Breast epithelium (tissue), 4 donors: ENCODE measurements around the gene CACNA1E. TPM values are rescaled to one million over a fixed set of nuclear protein-coding genes. Genes with fewer than 3 reads are reported as not detected.

ENCODE experiments used
- DNase-seq, 2 donors: peaks; one replicate each; pipeline ENCODE4 v3.0.0-alpha.2; 2019; ENCODE audit warnings: low spot score in 2 of 2
- H3K27ac ChIP-seq, 2 donors: fragments of 200-600 bp; sonication (generic) in 1 of 2; one replicate each; pipeline ENCODE4 v1.5.1; 2016 to 2019; ENCODE audit warnings: mild to moderate bottlenecking in 1 of 2
- H3K27me3 ChIP-seq, 2 donors: fragments of 200-600 bp; sonication (generic) in 1 of 2; one replicate each; pipeline versions ENCODE4 v1.5.1 to v1.6.0; 2017 to 2019; ENCODE audit warnings: control low read depth in 1 of 2, mild to moderate bottlenecking in 1 of 2
- H3K36me3 ChIP-seq: fragments of 200-600 bp; one replicate; pipeline ENCODE4 v1.5.1; 2019
- H3K4me1 ChIP-seq, 2 donors: fragments of 200-600 bp; sonication (generic); one replicate each; pipeline ENCODE4 v1.5.1; 2016 to 2019; ENCODE audit warnings: control low read depth in 1 of 2
- H3K4me3 ChIP-seq, 3 donors: fragments of 200-600 bp; sonication (generic); 1 replicate in 2 of 3; 2 replicates in 1 of 3; pipeline ENCODE4 v1.5.1; 2016 to 2019; ENCODE audit warnings: mild to moderate bottlenecking in 3 of 3, moderate library complexity in 2 of 3
- H3K9me3 ChIP-seq, 2 donors: fragments of 200-600 bp; sonication (generic) in 1 of 2; one replicate each; pipeline ENCODE4 v1.5.1; 2016 to 2019; ENCODE audit warnings: control low read depth in 1 of 2
- POLR2A ChIP-seq: fragments of 450-650 bp; IDR thresholded peaks from one replicate; pipeline ENCODE4 v1.6.1; 2016; ENCODE audit warnings: antibody characterized with exemption, mild to moderate bottlenecking, moderate library complexity
- POLR2AphosphoS5 ChIP-seq, 3 donors: sonication (generic); formaldehyde crosslinking; IDR thresholded peaks; one replicate each; pipeline ENCODE4 v1.6.1; 2017; ENCODE audit warnings: antibody characterized with exemption in 3 of 3
- intact Hi-C: fragments of 100-400 bp; cut with DNase I; formaldehyde crosslinking; loops from one replicate; pipeline ENCODE4 v1.15.1; 2023; ENCODE audit warnings: low total_unique reads
- total RNA-seq, 3 donors: library from RNA; depleted of rRNA; stranded (reverse); fragments of >200 nt; gene quantifications; one replicate each; pipeline ENCODE4 v1.1.0, GENCODE V29; 2016
- TF ChIP-seq, protein P1 (sequence below), 3 donors: fragments of 450-650 bp; IDR thresholded peaks; one replicate each; pipeline ENCODE4 v1.5.1; 2016 to 2017; ENCODE audit warnings: antibody characterized with exemption in 3 of 3, mild to moderate bottlenecking in 3 of 3, moderate library complexity in 3 of 3

The CACNA1E gene
- total RNA-seq, 3 donors from 2014 or later: under 0.01 TPM; not detected in 2

DNA sequence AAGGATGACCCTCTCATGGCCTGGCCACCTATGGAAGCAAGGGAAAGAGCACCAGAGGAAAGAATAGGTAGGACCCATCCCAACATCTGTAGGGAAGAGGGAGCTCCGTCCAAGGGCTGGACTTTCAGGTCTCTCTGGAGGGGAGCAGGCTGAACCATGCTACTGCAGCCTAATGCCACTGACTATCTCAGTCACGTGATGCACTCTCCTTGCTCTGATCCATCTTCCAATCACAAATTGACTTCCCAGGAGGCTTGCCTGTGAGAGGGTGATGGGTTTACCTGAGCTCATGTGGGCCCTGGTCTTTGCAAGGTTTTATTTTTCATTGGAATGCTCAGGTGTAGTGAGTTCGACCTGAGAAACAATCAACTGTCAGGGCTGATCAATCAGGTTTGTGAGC, 128.8 kb downstream of the CACNA1E start:
- Histone ChIP-seq H3K36me3 (no peaks in the 10 kb centered on the region), H3K4me3 (no peak overlapping the region), H3K27me3 (no peaks in the 10 kb centered on the region), H3K9me3 (peaks cover 0 to 11% of the 10 kb centered on the region in 2 donors), H3K4me1 (no peaks in the 10 kb centered on the region), H3K27ac (no peak overlapping the region)
- DNase-seq: no peak
- intact Hi-C loops: no loop called here
- no peak for TF ChIP-seq POLR2AphosphoS5 (IDR thresholded peaks at IDR 0.05)
- TF ChIP-seq POLR2A: no peak
- TF ChIP-seq, protein P1, sequence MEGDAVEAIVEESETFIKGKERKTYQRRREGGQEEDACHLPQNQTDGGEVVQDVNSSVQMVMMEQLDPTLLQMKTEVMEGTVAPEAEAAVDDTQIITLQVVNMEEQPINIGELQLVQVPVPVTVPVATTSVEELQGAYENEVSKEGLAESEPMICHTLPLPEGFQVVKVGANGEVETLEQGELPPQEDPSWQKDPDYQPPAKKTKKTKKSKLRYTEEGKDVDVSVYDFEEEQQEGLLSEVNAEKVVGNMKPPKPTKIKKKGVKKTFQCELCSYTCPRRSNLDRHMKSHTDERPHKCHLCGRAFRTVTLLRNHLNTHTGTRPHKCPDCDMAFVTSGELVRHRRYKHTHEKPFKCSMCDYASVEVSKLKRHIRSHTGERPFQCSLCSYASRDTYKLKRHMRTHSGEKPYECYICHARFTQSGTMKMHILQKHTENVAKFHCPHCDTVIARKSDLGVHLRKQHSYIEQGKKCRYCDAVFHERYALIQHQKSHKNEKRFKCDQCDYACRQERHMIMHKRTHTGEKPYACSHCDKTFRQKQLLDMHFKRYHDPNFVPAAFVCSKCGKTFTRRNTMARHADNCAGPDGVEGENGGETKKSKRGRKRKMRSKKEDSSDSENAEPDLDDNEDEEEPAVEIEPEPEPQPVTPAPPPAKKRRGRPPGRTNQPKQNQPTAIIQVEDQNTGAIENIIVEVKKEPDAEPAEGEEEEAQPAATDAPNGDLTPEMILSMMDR (IDR thresholded peaks at IDR 0.05): no peak

GRCh38 chr1:181618559-181618958, 135.2 kb downstream of the CACNA1E start:
- TF ChIP-seq, protein P1 (IDR thresholded peaks at IDR 0.05): no peak
- TF ChIP-seq POLR2A: no peak
- TF ChIP-seq POLR2AphosphoS5 (IDR thresholded peaks at IDR 0.05): no peak
- Histone ChIP-seq H3K27me3 (no peaks in the 10 kb centered on the region), H3K4me1 (no peaks in the 10 kb centered on the region), H3K36me3 (no peaks in the 10 kb centered on the region), H3K4me3 (no peak overlapping the region), H3K27ac (no peak overlapping the region), H3K9me3 (peaks cover 0 to 10% of the 10 kb centered on the region in 2 donors)
- DNase-seq: no peak
- intact Hi-C loops: no loop called here

DNA sequence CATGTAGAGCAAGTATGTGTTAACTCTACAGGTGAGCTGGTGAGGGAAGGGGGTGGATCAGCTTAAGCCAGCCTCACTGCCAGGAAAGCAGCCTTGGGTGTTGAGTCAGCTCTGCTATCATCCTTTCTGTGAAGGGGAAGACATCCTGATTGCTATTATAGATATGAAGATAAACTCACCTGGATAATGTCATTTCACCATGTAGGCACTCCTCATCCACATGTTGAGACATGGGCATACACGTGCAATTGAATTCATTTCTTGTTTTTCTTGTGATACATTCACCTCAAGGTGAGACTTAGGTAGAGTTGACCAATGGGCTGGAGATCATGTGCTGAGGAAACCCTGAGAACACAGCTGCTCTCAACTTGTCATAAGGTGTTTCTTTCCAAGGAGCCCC, 136.9 kb downstream of the CACNA1E start:
- Histone ChIP-seq H3K36me3 (no peaks in the 10 kb centered on the region), H3K27ac (no peak overlapping the region), H3K27me3 (no peaks in the 10 kb centered on the region), H3K4me1 (no peaks in the 10 kb centered on the region), H3K9me3 (no peaks in the 10 kb centered on the region), H3K4me3 (no peak overlapping the region)
- intact Hi-C loops: no loop called here
- TF ChIP-seq POLR2AphosphoS5 (IDR thresholded peaks at IDR 0.05): no peak
- TF ChIP-seq, protein P1 (IDR thresholded peaks at IDR 0.05): no peak
- TF ChIP-seq POLR2A: no peak
- no peak for DNase-seq

- TF ChIP-seq POLR2AphosphoS5 (IDR thresholded peaks at IDR 0.05): no peak
- TF ChIP-seq POLR2A: no peak
- TF ChIP-seq, protein P1 (IDR thresholded peaks at IDR 0.05): no peak
Observed at GRCh38 chr1:181623850-181624249, 140.5 kb downstream of the CACNA1E start.

GRCh38 chr1:181626279-181626938, 143.1 kb downstream of the CACNA1E start:
- Histone ChIP-seq H3K4me3 (no peak overlapping the region), H3K27me3 (no peaks in the 10 kb centered on the region), H3K36me3 (no peaks in the 10 kb centered on the region), H3K27ac (no peak overlapping the region), H3K9me3 (no peaks in the 10 kb centered on the region), H3K4me1 (no peaks in the 10 kb centered on the region)
- TF ChIP-seq, protein P1 (IDR thresholded peaks at IDR 0.05): no peak
- TF ChIP-seq POLR2AphosphoS5 (IDR thresholded peaks at IDR 0.05): no peak
- no peak for TF ChIP-seq POLR2A
- no peak for DNase-seq
- intact Hi-C loops: no loop called here

More at GRCh38 chr1:181623850-181624249, 140.5 kb downstream of the CACNA1E start:
- Histone ChIP-seq H3K4me1 (no peaks in the 10 kb centered on the region), H3K9me3 (no peaks in the 10 kb centered on the region), H3K27me3 (no peaks in the 10 kb centered on the region), H3K27ac (no peak overlapping the region), H3K4me3 (no peak overlapping the region), H3K36me3 (no peaks in the 10 kb centered on the region)
- intact Hi-C loops: no loop called here
- no peak for DNase-seq
